Measurements from ENCODE around the gene CCDC51.

- TF ChIP-seq CTCF (IDR thresholded peaks at IDR 0.05), result no peak
- no peak for TF ChIP-seq POLR2A (IDR thresholded peaks at IDR 0.05)
Observed at GRCh38 chr3:48429317-48429959, 10.5 kb downstream of the CCDC51 start.
